ENCODE data around the gene DALRD3. TPM values are rescaled to one million over a fixed set of nuclear protein-coding genes. Genes with fewer than 3 reads are reported as not detected.

Gene DALRD3
- polyA plus RNA-seq, 2 of the 4 experiments (the other 2 are of a cell fraction), result 20.5 to 35.8 TPM

DNA sequence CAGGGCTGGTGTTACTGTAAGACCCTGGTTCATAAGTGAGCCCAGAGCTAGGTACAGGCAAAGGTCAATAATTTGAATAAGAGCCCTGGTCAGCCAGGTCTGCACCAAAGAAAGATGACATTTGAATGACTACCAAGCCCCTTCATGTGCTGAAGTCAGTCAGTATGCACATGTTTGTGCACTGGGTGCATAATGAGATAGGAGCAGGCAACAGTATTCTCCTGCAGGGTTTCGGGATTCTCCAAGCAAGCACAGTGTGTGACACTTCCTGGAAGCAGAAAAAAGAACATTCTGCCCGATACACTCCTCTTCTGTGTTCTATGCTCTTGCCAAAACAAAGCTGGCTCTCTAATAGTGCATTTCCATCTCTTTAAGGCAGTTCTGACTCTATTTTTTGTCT, 16.3 kb upstream of the DALRD3 start:
- CTCF ChIA-PET, result interaction anchor here (0.6 to 5.6 kb wide), 3 partner anchors 12 to 60 kb away, joined by 3 to 29 read pairs (median 5); partner anchors contain the start of genes NDUFAF3 and QRICH1
- no peak for TF ChIP-seq RCOR1 (IDR thresholded peaks at IDR 0.05; ENCODE audit: low read depth, low read length)
- no peak for TF ChIP-seq RARB (CRISPR knock-in tag; IDR thresholded peaks at IDR 0.05)
- Histone ChIP-seq H3K4me2 (no peak overlapping the region), H3K9me3 (no peaks in the 10 kb centered on the region), H3K27ac (no peak overlapping the region), H3K4me1 (no peaks in the 10 kb centered on the region), H3K4me3 (no peak overlapping the region)
- no peak for ATAC-seq
- 90% methylated on average over 2 of the region's 2 CpGs for WGBS (ENCODE audit: missing lambda C conversion rate)
- POLR2A ChIA-PET, result no interaction called here
- no peak for DNase-seq (ENCODE audit: low read depth in 1 of 2, low spot score in 1 of 2)
- no peak for FAIRE-seq

DNA sequence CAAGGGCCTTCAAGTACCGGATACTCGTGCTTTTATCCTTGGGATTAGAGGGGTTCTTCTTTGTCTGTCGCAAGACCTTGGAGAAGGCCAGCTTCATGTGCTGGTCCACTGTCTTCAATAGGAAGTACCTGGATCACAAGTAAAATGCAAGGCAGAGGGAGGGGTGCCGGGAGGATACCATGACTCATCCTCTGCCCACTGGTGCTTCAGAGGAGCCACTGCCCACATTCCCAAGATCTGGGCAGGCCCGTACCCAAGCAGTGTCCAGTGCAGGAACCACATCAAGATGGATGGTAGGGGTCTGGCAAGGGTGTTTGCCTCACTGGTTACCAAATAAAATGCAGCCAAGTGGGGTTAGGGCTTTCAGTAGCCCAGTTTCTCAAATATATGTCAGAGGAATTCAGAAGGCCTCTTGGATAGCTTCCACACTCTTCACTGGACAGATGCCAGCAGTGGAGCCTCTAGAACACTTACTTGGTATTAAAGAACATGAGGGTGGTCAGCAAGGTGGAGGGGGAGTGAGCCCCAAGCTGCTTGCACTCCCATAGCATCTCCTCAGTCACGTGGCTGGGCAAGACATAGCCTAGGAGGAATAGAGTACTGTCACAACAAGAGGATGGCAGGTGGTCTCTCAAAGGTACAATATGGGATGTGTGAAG, 14.4 kb upstream of the DALRD3 start:
- no peak for DNase-seq (ENCODE audit: low read depth in 1 of 2, low spot score in 1 of 2)
- TF ChIP-seq TFCP2L1 (CRISPR knock-in tag; IDR thresholded peaks at IDR 0.05) (no peak), POLR2A (IDR thresholded peaks at IDR 0.05; ENCODE audit: low read length) (no peak), PBX3 (IDR thresholded peaks at IDR 0.05) (no peak), JUNB (IDR thresholded peaks at IDR 0.05) (no peak), CTCF (IDR thresholded peaks at IDR 0.05) (no peak), EP300 (IDR thresholded peaks at IDR 0.05) (no peak), FOXS1 (CRISPR knock-in tag; IDR thresholded peaks at IDR 0.05) (no peak), NPAS2 (CRISPR knock-in tag; IDR thresholded peaks at IDR 0.05; ENCODE audit: borderline replicate concordance) (no peak), RAD21 (conservative IDR thresholded peaks at IDR 0.05 in 1 of 2, IDR thresholded peaks at IDR 0.05 in 1 of 2) (no peak), BHLHE40 (IDR thresholded peaks at IDR 0.05; ENCODE audit: low read depth, low read length) (no peak), SREBF2 (IDR thresholded peaks at IDR 0.05) (no peak), HOXB5 (CRISPR knock-in tag; IDR thresholded peaks at IDR 0.05) (no peak), CEBPB (IDR thresholded peaks at IDR 0.05) (no peak), HEYL (CRISPR knock-in tag; IDR thresholded peaks at IDR 0.05) (no peak), PHF8 (IDR thresholded peaks at IDR 0.05; ENCODE audit: borderline replicate concordance, low read depth) (no peak), HOXA7 (CRISPR knock-in tag; IDR thresholded peaks at IDR 0.05) (no peak)
- TF ChIP-seq, protein P1, sequence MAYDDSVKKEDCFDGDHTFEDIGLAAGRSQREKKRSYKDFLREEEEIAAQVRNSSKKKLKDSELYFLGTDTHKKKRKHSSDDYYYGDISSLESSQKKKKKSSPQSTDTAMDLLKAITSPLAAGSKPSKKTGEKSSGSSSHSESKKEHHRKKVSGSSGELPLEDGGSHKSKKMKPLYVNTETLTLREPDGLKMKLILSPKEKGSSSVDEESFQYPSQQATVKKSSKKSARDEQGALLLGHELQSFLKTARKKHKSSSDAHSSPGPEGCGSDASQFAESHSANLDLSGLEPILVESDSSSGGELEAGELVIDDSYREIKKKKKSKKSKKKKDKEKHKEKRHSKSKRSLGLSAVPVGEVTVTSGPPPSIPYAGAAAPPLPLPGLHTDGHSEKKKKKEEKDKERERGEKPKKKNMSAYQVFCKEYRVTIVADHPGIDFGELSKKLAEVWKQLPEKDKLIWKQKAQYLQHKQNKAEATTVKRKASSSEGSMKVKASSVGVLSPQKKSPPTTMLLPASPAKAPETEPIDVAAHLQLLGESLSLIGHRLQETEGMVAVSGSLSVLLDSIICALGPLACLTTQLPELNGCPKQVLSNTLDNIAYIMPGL (CRISPR knock-in tag; IDR thresholded peaks at IDR 0.05; ENCODE audit: borderline replicate concordance), result no peak
- Histone ChIP-seq H3K4me1 (peaks cover 7% of the 10 kb centered on the region), H3K27ac (no peak overlapping the region), H3K4me2 (no peak overlapping the region), H3K4me3 (no peak overlapping the region), H3K9me3 (no peaks in the 10 kb centered on the region)
- no peak for FAIRE-seq
- ChIA-PET CTCF (interaction anchor here (1.2 to 5.6 kb wide), 2 partner anchors 11 to 45 kb away, joined by 4 to 29 read pairs; partner anchors contain the start of gene NDUFAF3), POLR2A (interaction anchor here (1.2 kb wide), 1 partner anchor 11 kb away, joined by 5 read pairs; the partner anchor contains the start of gene NDUFAF3)
- 84% methylated on average over 5 of the region's 6 CpGs for WGBS (ENCODE audit: missing lambda C conversion rate)
- no peak for ATAC-seq

- no peak for ATAC-seq
- Histone ChIP-seq H3K4me2 (no peak overlapping the region), H3K9me3 (no peaks in the 10 kb centered on the region), H3K27ac (no peak overlapping the region), H3K4me3 (no peak overlapping the region), H3K4me1 (peaks cover 14% of the 10 kb centered on the region)
- ChIA-PET CTCF (interaction anchor here (5.6 kb wide), 1 partner anchor 8 kb away, joined by 29 read pairs; the partner anchor contains the start of gene NDUFAF3), POLR2A (interaction anchor here (0.7 kb wide), 1 partner anchor 91 kb away, joined by 5 read pairs; the partner anchor contains the start of gene USP19)
- FAIRE-seq, result no peak
- 96% methylated on average over 6 of the region's 6 CpGs for WGBS (ENCODE audit: missing lambda C conversion rate)
- no peak for DNase-seq (ENCODE audit: low read depth in 1 of 2, low spot score in 1 of 2)
- TF ChIP-seq NFE2L2 (conservative IDR thresholded peaks at IDR 0.05; ENCODE audit: low read length), result no peak
- no peak for TF ChIP-seq MYC (IDR thresholded peaks at IDR 0.05; ENCODE audit: borderline replicate concordance, low read length)
- TF ChIP-seq ELK1 (IDR thresholded peaks at IDR 0.05; ENCODE audit: low read depth, low read length), result no peak
- no peak for TF ChIP-seq HES2 (IDR thresholded peaks at IDR 0.05)
- no peak for TF ChIP-seq HOXB13 (CRISPR knock-in tag; IDR thresholded peaks at IDR 0.05; ENCODE audit: low read depth)
- TF ChIP-seq RNF2 (IDR thresholded peaks at IDR 0.05; ENCODE audit: borderline replicate concordance, low read depth), result no peak
- TF ChIP-seq POLR2AphosphoS2 (conservative IDR thresholded peaks at IDR 0.05; ENCODE audit: low read length), result no peak
- TF ChIP-seq GATA3 (IDR thresholded peaks at IDR 0.05; ENCODE audit: borderline replicate concordance), result no peak
- no peak for TF ChIP-seq SMC3 (IDR thresholded peaks at IDR 0.05)
These were observed 11.9 kb upstream of the DALRD3 start for GRCh38 chr3:49030321-49030720.
